ENCODE data around the gene MYT1.

The MYT1 gene

DNA sequence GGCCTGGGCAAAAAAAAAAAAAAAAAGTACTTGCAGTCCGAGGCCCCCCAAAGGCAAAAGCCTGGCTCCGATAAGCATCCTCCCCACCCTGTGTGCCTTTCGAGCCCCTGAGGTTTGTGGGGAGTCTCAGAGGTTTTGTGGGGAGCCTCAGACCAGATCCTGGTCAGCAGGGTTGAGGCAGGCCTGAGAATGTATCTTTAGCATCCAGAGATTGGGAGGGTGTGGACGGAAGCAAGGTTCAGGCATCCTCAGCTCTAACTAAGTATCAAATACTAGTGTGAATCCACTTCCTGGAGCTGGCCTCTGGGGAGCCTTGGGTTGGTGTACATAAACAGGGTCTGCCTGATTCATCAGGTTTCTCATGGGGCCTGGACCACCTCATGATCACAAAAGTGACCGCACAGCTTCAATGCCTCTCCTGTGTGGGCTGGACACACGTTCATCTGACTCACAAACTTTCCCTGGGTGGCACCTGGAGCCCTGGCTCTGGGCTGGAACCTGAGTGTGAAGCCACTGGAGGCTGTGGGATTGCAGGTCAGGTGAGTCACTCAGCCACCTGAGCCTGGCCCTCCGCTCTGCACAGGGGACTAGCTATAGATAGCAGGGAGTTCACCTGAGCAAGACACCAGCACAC is 115.7 kb downstream of the MYT1 start:
- 0 out of 2 replicates have a peak, but pooled peaks cover 3% of the 10 kb centered on the region for H3K27me3 ChIP-seq (ENCODE audit: insufficient read depth, low read length)
- no peaks in the 10 kb centered on the region for H4K20me1 ChIP-seq (ENCODE audit: insufficient read depth, low read length)
- TF ChIP-seq EZH2 (IDR thresholded peaks at IDR 0.05; ENCODE audit: borderline replicate concordance, low read length), result no peak
- TF ChIP-seq, protein P1, sequence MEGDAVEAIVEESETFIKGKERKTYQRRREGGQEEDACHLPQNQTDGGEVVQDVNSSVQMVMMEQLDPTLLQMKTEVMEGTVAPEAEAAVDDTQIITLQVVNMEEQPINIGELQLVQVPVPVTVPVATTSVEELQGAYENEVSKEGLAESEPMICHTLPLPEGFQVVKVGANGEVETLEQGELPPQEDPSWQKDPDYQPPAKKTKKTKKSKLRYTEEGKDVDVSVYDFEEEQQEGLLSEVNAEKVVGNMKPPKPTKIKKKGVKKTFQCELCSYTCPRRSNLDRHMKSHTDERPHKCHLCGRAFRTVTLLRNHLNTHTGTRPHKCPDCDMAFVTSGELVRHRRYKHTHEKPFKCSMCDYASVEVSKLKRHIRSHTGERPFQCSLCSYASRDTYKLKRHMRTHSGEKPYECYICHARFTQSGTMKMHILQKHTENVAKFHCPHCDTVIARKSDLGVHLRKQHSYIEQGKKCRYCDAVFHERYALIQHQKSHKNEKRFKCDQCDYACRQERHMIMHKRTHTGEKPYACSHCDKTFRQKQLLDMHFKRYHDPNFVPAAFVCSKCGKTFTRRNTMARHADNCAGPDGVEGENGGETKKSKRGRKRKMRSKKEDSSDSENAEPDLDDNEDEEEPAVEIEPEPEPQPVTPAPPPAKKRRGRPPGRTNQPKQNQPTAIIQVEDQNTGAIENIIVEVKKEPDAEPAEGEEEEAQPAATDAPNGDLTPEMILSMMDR (IDR thresholded peaks at IDR 0.05; ENCODE audit: low read length), result no peak
- no peaks in the 10 kb centered on the region for H3F3A ChIP-seq (ENCODE audit: insufficient read depth, low read length)
- H2AFZ ChIP-seq (ENCODE audit: low read length), result no peak overlapping the region
- no peaks in the 10 kb centered on the region for H3K9me2 ChIP-seq (ENCODE audit: low read depth, low read length)
- H3K9me3 ChIP-seq (ENCODE audit: low read length), result no peaks in the 10 kb centered on the region
- H3K27ac ChIP-seq (ENCODE audit: low read depth, low read length, poor library complexity, severe bottlenecking), result no peak overlapping the region
- H3K4me2 ChIP-seq (ENCODE audit: low read length), result no peak overlapping the region
- no peaks in the 10 kb centered on the region for H3K4me1 ChIP-seq (ENCODE audit: insufficient read depth, low read length, severe bottlenecking)
- H3K36me3 ChIP-seq (ENCODE audit: insufficient read depth, low read length), result no peaks in the 10 kb centered on the region
- H3K9ac ChIP-seq (ENCODE audit: low read length), result no peak overlapping the region
- H3K4me3 ChIP-seq (ENCODE audit: low read depth, low read length, poor library complexity, severe bottlenecking), result no peak overlapping the region
- H3K79me2 ChIP-seq (ENCODE audit: insufficient read depth, low read length), result no peaks in the 10 kb centered on the region

GRCh38 chr20:64280460-64280843 is 116.2 kb downstream of the MYT1 start:
- Histone ChIP-seq H2AFZ (ENCODE audit: low read length) (no peak overlapping the region), H3F3A (ENCODE audit: insufficient read depth, low read length) (no peaks in the 10 kb centered on the region), H3K9me3 (ENCODE audit: low read length) (no peaks in the 10 kb centered on the region), H3K4me2 (ENCODE audit: low read length) (no peak overlapping the region), H3K9me2 (ENCODE audit: low read depth, low read length) (no peaks in the 10 kb centered on the region), H3K27ac (ENCODE audit: low read depth, low read length, poor library complexity, severe bottlenecking) (no peak overlapping the region), H3K4me3 (ENCODE audit: low read depth, low read length, poor library complexity, severe bottlenecking) (no peak overlapping the region), H4K20me1 (ENCODE audit: insufficient read depth, low read length) (no peaks in the 10 kb centered on the region), H3K27me3 (ENCODE audit: insufficient read depth, low read length) (0 out of 2 replicates have a peak, but pooled peaks cover 3% of the 10 kb centered on the region), H3K4me1 (ENCODE audit: insufficient read depth, low read length, severe bottlenecking) (no peaks in the 10 kb centered on the region), H3K9ac (ENCODE audit: low read length) (no peak overlapping the region), H3K79me2 (ENCODE audit: insufficient read depth, low read length) (no peaks in the 10 kb centered on the region), H3K36me3 (ENCODE audit: insufficient read depth, low read length) (no peaks in the 10 kb centered on the region)
- no peak for TF ChIP-seq EZH2 (IDR thresholded peaks at IDR 0.05; ENCODE audit: borderline replicate concordance, low read length)
- TF ChIP-seq, protein P1 (IDR thresholded peaks at IDR 0.05; ENCODE audit: low read length), result no peak

DNA sequence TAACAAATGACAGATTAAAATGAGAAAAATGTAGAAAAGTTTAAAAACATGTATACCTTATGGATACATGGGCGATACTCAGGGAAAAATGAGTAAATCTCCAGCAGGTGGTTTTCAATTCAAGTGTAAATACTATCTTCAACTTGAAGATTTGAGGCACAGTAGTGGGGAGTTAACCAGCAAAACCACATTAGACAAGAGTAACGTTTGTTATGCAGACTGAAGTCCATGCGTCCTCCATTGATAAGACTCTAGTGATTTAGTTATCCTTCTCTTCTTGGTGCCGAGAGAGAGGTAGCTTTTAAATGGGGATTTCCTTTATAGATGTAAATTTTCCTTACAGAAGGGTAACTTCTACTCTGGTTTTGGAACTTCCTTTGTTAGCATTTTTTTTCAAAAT is 119.4 kb downstream of the MYT1 start:
- Histone ChIP-seq H3K4me3 (ENCODE audit: low read depth, low read length, poor library complexity, severe bottlenecking) (no peak overlapping the region), H3K27ac (ENCODE audit: low read depth, low read length, poor library complexity, severe bottlenecking) (no peak overlapping the region), H2AFZ (ENCODE audit: low read length) (no peak overlapping the region), H3K9me3 (ENCODE audit: low read length) (no peaks in the 10 kb centered on the region), H3K9me2 (ENCODE audit: low read depth, low read length) (no peaks in the 10 kb centered on the region), H3K79me2 (ENCODE audit: insufficient read depth, low read length) (no peaks in the 10 kb centered on the region), H3K36me3 (ENCODE audit: insufficient read depth, low read length) (no peaks in the 10 kb centered on the region), H3K4me1 (ENCODE audit: insufficient read depth, low read length, severe bottlenecking) (no peaks in the 10 kb centered on the region), H3K27me3 (ENCODE audit: insufficient read depth, low read length) (0 out of 2 replicates have a peak, but pooled peaks cover 3% of the 10 kb centered on the region), H3F3A (ENCODE audit: insufficient read depth, low read length) (no peaks in the 10 kb centered on the region), H3K4me2 (ENCODE audit: low read length) (no peak overlapping the region), H4K20me1 (ENCODE audit: insufficient read depth, low read length) (no peaks in the 10 kb centered on the region), H3K9ac (ENCODE audit: low read length) (no peak overlapping the region)
- TF ChIP-seq EZH2 (IDR thresholded peaks at IDR 0.05; ENCODE audit: borderline replicate concordance, low read length), result no peak
- TF ChIP-seq, protein P1 (IDR thresholded peaks at IDR 0.05; ENCODE audit: low read length), result no peak

All from OCI-LY1 (cell line).